SK-N-SH (cell line): ENCODE data around the gene NLRC5.

Source experiments
- CHD2 ChIP-seq: fragments of 150-350 bp; IDR thresholded peaks from 2 replicates; pipeline ENCODE4 v1.6.1; 2018; ENCODE audit warnings: low read length; ENCODE audit not compliant: partially characterized antibody
- ELF1 ChIP-seq: IDR thresholded peaks from 2 replicates; pipeline ENCODE4 v1.4.0; 2012
- EP300 ChIP-seq, 2 experiments: IDR thresholded peaks; 2 replicates each; pipeline versions ENCODE4 v1.4.0 to v1.6.1; 2012; ENCODE audit warnings: borderline replicate concordance in 1 of 2, low read depth in 1 of 2, low read length in 1 of 2
- MEF2A ChIP-seq: IDR thresholded peaks from 2 replicates; pipeline ENCODE4 v1.4.0; 2012; ENCODE audit warnings: low read depth, borderline replicate concordance
- NRF1 ChIP-seq: IDR thresholded peaks from 2 replicates; pipeline ENCODE4 v1.6.1; 2012; ENCODE audit warnings: low read depth, mild to moderate bottlenecking, low read length
- RAD21 ChIP-seq: IDR thresholded peaks from 2 replicates; pipeline ENCODE4 v1.6.1; 2012; ENCODE audit warnings: mild to moderate bottlenecking, low read length
- SIN3A ChIP-seq: IDR thresholded peaks from 2 replicates; pipeline ENCODE4 v1.6.1; 2012; ENCODE audit warnings: low read depth, mild to moderate bottlenecking, low read length, moderate library complexity, borderline replicate concordance
- TAF1 ChIP-seq: IDR thresholded peaks from 2 replicates; pipeline ENCODE4 v1.6.1; 2012; ENCODE audit warnings: low read depth, mild to moderate bottlenecking, low read length, moderate library complexity, borderline replicate concordance
- TCF12 ChIP-seq: IDR thresholded peaks from 2 replicates; pipeline ENCODE4 v1.4.0; 2012
- TF ChIP-seq, protein P1 (sequence below): fragments of 200-600 bp; sonication (generic); IDR thresholded peaks from 2 replicates; pipeline ENCODE4 v1.6.1; 2017; ENCODE audit warnings: antibody characterized with exemption, mild to moderate bottlenecking, moderate library complexity
- TF ChIP-seq, protein P2 (sequence below): fragments of 150-350 bp; IDR thresholded peaks from 2 replicates; pipeline ENCODE4 v1.6.1; 2016; ENCODE audit warnings: mild to moderate bottlenecking, low read depth, low read length
- TF ChIP-seq, protein P3 (sequence below): IDR thresholded peaks from 2 replicates; pipeline ENCODE4; 2012

DNA sequence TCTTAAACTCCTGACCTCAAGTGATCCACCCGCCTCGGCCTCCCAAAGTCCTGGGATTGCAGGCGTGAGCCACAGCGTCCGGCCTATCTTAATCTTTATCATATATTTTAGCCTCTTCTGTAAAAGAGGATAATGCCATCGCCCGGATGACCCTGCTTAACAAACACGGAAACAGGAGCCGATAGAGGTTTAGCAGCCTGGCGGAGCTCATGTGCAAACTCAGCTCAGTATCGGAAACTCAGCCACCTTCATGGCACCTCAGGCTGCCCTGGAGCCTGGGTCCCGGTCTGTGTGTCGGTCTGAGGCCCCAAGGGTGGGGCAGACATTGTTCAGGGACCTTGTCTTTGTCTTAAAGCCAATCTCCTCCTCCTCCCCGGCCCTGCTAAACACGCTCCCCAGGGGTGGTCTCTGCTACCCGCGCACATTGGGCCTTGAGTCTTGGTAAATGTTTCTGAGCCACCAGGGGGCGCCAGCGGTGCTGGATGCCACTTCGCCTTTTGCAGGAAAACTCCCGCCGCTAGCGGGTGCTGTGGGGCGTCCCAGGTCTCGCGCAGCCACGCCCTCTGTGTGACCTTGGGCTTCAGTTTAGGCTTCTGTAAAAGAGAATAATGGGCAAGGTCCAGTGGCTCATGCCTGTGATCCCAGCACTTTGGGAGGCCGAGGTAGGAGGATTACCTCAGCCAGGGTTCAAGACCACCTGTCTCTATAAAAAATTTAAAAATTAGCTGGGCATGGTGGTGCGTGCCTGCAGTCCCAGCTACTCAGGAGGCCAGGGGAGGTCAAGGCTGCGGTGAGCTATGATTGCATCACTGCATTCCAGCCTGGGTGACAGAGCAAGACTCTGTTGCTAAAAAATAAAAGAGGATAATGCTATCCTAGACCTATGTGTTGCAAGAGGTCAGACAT lies 24.9 kb upstream of the NLRC5 start:
- no peak for TF ChIP-seq CHD2
- TF ChIP-seq, protein P1, sequence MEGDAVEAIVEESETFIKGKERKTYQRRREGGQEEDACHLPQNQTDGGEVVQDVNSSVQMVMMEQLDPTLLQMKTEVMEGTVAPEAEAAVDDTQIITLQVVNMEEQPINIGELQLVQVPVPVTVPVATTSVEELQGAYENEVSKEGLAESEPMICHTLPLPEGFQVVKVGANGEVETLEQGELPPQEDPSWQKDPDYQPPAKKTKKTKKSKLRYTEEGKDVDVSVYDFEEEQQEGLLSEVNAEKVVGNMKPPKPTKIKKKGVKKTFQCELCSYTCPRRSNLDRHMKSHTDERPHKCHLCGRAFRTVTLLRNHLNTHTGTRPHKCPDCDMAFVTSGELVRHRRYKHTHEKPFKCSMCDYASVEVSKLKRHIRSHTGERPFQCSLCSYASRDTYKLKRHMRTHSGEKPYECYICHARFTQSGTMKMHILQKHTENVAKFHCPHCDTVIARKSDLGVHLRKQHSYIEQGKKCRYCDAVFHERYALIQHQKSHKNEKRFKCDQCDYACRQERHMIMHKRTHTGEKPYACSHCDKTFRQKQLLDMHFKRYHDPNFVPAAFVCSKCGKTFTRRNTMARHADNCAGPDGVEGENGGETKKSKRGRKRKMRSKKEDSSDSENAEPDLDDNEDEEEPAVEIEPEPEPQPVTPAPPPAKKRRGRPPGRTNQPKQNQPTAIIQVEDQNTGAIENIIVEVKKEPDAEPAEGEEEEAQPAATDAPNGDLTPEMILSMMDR: peak; percentile 82
- TF ChIP-seq TAF1: no peak
- no peak for TF ChIP-seq NRF1
- TF ChIP-seq, protein P2, sequence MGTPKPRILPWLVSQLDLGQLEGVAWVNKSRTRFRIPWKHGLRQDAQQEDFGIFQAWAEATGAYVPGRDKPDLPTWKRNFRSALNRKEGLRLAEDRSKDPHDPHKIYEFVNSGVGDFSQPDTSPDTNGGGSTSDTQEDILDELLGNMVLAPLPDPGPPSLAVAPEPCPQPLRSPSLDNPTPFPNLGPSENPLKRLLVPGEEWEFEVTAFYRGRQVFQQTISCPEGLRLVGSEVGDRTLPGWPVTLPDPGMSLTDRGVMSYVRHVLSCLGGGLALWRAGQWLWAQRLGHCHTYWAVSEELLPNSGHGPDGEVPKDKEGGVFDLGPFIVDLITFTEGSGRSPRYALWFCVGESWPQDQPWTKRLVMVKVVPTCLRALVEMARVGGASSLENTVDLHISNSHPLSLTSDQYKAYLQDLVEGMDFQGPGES: no peak
- no peak for TF ChIP-seq SIN3A
- TF ChIP-seq ELF1: no peak
- peak; percentile 58 for TF ChIP-seq RAD21
- TF ChIP-seq MEF2A: no peak
- TF ChIP-seq EP300 (IDR thresholded peaks at IDR 0.05; ENCODE audit: borderline replicate concordance in 1 of 2, low read depth in 1 of 2, low read length in 1 of 2): no peak
- TF ChIP-seq, protein P3, sequence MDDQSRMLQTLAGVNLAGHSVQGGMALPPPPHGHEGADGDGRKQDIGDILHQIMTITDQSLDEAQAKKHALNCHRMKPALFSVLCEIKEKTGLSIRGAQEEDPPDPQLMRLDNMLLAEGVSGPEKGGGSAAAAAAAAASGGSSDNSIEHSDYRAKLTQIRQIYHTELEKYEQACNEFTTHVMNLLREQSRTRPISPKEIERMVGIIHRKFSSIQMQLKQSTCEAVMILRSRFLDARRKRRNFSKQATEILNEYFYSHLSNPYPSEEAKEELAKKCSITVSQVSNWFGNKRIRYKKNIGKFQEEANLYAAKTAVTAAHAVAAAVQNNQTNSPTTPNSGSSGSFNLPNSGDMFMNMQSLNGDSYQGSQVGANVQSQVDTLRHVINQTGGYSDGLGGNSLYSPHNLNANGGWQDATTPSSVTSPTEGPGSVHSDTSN: no peak
- TF ChIP-seq TCF12: no peak
